Measurements from ENCODE around the gene NT5C.
"Not testable (repeated sequence)": the region's sequence is repeated elsewhere in the genome, so short reads cannot be mapped to it uniquely, and the experiment has no call there.

Gene NT5C

GRCh38 chr17:75168998-75169397 lies 37.5 kb upstream of the NT5C start:
- Histone ChIP-seq H3K4me3 (ENCODE audit: low read depth, low read length) (no peak overlapping the region), H3K27me3 (replicated peaks) (no peaks in the 10 kb centered on the region), H3K27ac (no peak overlapping the region), H3K36me3 (replicated peaks) (peaks cover 53% of the 10 kb centered on the region)
- TF ChIP-seq CTCF (IDR thresholded peaks at IDR 0.05; ENCODE audit: low read depth, low read length, missing control alignments), result no peak
- no peak for DNase-seq
- in situ Hi-C loops (cut with HindIII; ENCODE audit: low pct_ligation_motif_present, low sequenced_read_pairs), result no loop called here

GRCh38 chr17:75164606-75165005 lies 33.1 kb upstream of the NT5C start:
- H3K36me3 ChIP-seq (replicated peaks), result peaks cover 25% of the 10 kb centered on the region
- H3K27me3 ChIP-seq (replicated peaks); H3K4me3 ChIP-seq (ENCODE audit: low read depth, low read length); H3K27ac ChIP-seq; DNase-seq; in situ Hi-C loops (cut with HindIII; ENCODE audit: low pct_ligation_motif_present, low sequenced_read_pairs): not testable (repeated sequence)

GRCh38 chr17:75163074-75163473 lies 31.5 kb upstream of the NT5C start:
- TF ChIP-seq CTCF (IDR thresholded peaks at IDR 0.05; ENCODE audit: low read depth, low read length, missing control alignments), result no peak
- Histone ChIP-seq H3K36me3 (replicated peaks) (peaks cover 16% of the 10 kb centered on the region), H3K4me3 (ENCODE audit: low read depth, low read length) (no peak overlapping the region), H3K27me3 (replicated peaks) (no peaks in the 10 kb centered on the region), H3K27ac (no peak overlapping the region)
- in situ Hi-C loops (cut with HindIII; ENCODE audit: low pct_ligation_motif_present, low sequenced_read_pairs), result no loop called here
- DNase-seq, result no peak

GRCh38 chr17:75160211-75160610 lies 28.7 kb upstream of the NT5C start:
- DNase-seq, result no peak
- no peak for TF ChIP-seq CTCF (IDR thresholded peaks at IDR 0.05; ENCODE audit: low read depth, low read length, missing control alignments)
- H3K27ac ChIP-seq, result peak overlapping the region; percentile 85
- H3K4me3 ChIP-seq (ENCODE audit: low read depth, low read length), result no peak overlapping the region
- in situ Hi-C loops (cut with HindIII; ENCODE audit: low pct_ligation_motif_present, low sequenced_read_pairs), result no loop called here
- H3K27me3 ChIP-seq (replicated peaks), result no peaks in the 10 kb centered on the region
- H3K36me3 ChIP-seq (replicated peaks), result no peaks in the 10 kb centered on the region

- no peaks in the 10 kb centered on the region for H3K27me3 ChIP-seq (replicated peaks)
- no peak overlapping the region for H3K4me3 ChIP-seq (ENCODE audit: low read depth, low read length)
- no peaks in the 10 kb centered on the region for H3K36me3 ChIP-seq (replicated peaks)
- DNase-seq, result peak; percentile 78
- TF ChIP-seq CTCF (IDR thresholded peaks at IDR 0.05; ENCODE audit: low read depth, low read length, missing control alignments), result no peak
- H3K27ac ChIP-seq, result peak overlapping the region; percentile 85
- in situ Hi-C loops (cut with HindIII; ENCODE audit: low pct_ligation_motif_present, low sequenced_read_pairs), result no loop called here
Measured at GRCh38 chr17:75159196-75160031, 27.9 kb upstream of the NT5C start.

- H3K27me3 ChIP-seq (replicated peaks); DNase-seq; H3K36me3 ChIP-seq (replicated peaks); H3K4me3 ChIP-seq (ENCODE audit: low read depth, low read length); in situ Hi-C loops (cut with HindIII; ENCODE audit: low pct_ligation_motif_present, low sequenced_read_pairs): not testable (repeated sequence)
- H3K27ac ChIP-seq, result peak overlapping the region; percentile 85
Measured at GRCh38 chr17:75158480-75158879, 26.9 kb upstream of the NT5C start.

- TF ChIP-seq CTCF (IDR thresholded peaks at IDR 0.05; ENCODE audit: low read depth, low read length, missing control alignments), result no peak
- Histone ChIP-seq H3K27me3 (replicated peaks) (no peaks in the 10 kb centered on the region), H3K36me3 (replicated peaks) (no peaks in the 10 kb centered on the region), H3K27ac (no peak overlapping the region), H3K4me3 (ENCODE audit: low read depth, low read length) (no peak overlapping the region)
- no peak for DNase-seq
- in situ Hi-C loops (cut with HindIII; ENCODE audit: low pct_ligation_motif_present, low sequenced_read_pairs), result no loop called here
Measured at GRCh38 chr17:75155191-75155601, 23.7 kb upstream of the NT5C start.
